Measurements from ENCODE around the gene TMEM184B.

GRCh38 chr22:38202437-38203089, 70.2 kb downstream of the TMEM184B start:
- TF ChIP-seq CTCF (IDR thresholded peaks at IDR 0.05) (peak; percentile 10 to 31 (median 19)), POLR2A (IDR thresholded peaks at IDR 0.05) (no peak)
